ENCODE measurements around the gene MERTK. TPM values are rescaled to one million over a fixed set of nuclear protein-coding genes. Genes with fewer than 3 reads are reported as not detected.

MERTK gene
- total RNA-seq, 6 donors from 2014 or later: 15.5 to 141 (median 21.9) TPM

DNA sequence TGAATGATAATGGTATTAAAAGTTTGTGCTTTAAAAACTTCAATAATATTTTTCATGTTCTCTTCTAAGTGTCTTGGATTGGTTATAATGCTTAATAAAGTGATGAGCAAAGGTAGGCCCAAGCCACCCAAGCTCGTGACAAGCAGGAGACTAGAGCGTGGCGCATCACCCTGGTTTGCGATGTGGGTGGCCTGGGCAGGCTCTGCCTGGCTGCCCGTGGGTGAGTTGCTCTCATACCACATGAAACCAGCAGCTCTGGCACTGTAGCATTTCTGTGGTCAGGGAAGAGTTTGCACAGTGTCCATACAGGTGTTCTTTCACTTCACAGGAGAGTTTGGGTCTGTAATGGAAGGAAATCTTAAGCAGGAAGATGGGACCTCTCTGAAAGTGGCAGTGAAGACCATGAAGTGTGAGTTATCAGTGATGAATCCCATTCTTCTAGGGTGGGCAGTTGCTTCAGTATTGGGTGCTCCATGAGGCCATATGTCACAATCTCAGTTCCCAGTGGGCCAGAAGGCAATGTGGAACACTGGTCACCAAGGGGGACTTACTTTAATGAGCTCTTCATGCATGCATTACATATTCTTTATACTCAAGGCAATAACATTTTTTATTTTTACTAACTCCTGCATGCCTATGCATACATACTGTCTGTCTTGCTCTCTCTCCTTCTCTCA is 105.3 kb downstream of the MERTK start:
- Histone ChIP-seq H3K4me1 (peaks cover 0 to 5% (median 1%) of the 10 kb centered on the region in 4 donors), H3K9me3 (no peaks in the 10 kb centered on the region), H3K36me3 (peaks cover 0 to 14% (median 5%) of the 10 kb centered on the region in 4 donors), H3K27me3 (no peaks in the 10 kb centered on the region), H3K27ac (peak overlapping the region in 3 of 4 donors; percentile 11 to 28 (median 14)), H3K4me3 (no peak overlapping the region)
- 67 to 87% methylated on average over 5 of the region's 5 CpGs for WGBS, 2 donors
- TF ChIP-seq EP300 (IDR thresholded peaks at IDR 0.05) (no peak), POLR2A (IDR thresholded peaks at IDR 0.05) (no peak), POLR2AphosphoS5 (IDR thresholded peaks at IDR 0.05) (no peak)
- TF ChIP-seq, protein P1, sequence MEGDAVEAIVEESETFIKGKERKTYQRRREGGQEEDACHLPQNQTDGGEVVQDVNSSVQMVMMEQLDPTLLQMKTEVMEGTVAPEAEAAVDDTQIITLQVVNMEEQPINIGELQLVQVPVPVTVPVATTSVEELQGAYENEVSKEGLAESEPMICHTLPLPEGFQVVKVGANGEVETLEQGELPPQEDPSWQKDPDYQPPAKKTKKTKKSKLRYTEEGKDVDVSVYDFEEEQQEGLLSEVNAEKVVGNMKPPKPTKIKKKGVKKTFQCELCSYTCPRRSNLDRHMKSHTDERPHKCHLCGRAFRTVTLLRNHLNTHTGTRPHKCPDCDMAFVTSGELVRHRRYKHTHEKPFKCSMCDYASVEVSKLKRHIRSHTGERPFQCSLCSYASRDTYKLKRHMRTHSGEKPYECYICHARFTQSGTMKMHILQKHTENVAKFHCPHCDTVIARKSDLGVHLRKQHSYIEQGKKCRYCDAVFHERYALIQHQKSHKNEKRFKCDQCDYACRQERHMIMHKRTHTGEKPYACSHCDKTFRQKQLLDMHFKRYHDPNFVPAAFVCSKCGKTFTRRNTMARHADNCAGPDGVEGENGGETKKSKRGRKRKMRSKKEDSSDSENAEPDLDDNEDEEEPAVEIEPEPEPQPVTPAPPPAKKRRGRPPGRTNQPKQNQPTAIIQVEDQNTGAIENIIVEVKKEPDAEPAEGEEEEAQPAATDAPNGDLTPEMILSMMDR (IDR thresholded peaks at IDR 0.05): no peak
- DNase-seq (peak in 1 of 2 donors; percentile 28), ATAC-seq (ENCODE audit: low FRiP score in 2 of 2) (no peak)

DNA sequence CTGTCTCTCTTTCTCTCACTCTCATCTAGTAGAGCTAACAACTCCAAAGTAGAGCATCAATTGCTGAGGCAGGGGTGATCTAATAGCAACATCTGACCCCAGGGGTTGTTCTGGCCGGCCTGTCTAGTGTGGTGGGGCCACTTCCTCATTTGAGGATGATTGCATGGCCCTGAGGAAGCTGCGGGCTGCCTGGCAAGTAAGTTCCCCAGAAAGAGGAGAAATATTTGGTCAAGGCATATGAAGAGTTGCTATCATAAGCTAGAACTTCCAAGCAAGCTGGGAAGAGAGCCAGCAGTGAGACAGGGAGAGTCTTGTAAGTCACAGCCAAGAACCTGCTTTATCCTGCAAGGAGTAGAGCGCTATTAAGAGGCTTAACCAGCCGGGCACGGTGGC is 105.8 kb downstream of the MERTK start:
- 56 to 65% methylated on average over 5 of the region's 5 CpGs for WGBS, 2 donors
- Histone ChIP-seq H3K36me3 (peaks cover 0 to 19% (median 8%) of the 10 kb centered on the region in 4 donors), H3K9me3 (no peaks in the 10 kb centered on the region), H3K27ac (peak overlapping the region in 3 of 4 donors; percentile 20 to 60 (median 46)), H3K4me1 (peaks cover 0 to 5% (median 1%) of the 10 kb centered on the region in 4 donors), H3K27me3 (no peaks in the 10 kb centered on the region), H3K4me3 (no peak overlapping the region)
- TF ChIP-seq, protein P1 (IDR thresholded peaks at IDR 0.05): no peak
- TF ChIP-seq POLR2AphosphoS5 (IDR thresholded peaks at IDR 0.05) (peak; percentile 50 to 51), POLR2A (IDR thresholded peaks at IDR 0.05) (peak in 1 of 4 donors; percentile 17)
- peak in 1 of 2 donors; percentile 87 for DNase-seq
- ATAC-seq (ENCODE audit: low FRiP score in 2 of 2): peak; percentile 86 to 87

DNA sequence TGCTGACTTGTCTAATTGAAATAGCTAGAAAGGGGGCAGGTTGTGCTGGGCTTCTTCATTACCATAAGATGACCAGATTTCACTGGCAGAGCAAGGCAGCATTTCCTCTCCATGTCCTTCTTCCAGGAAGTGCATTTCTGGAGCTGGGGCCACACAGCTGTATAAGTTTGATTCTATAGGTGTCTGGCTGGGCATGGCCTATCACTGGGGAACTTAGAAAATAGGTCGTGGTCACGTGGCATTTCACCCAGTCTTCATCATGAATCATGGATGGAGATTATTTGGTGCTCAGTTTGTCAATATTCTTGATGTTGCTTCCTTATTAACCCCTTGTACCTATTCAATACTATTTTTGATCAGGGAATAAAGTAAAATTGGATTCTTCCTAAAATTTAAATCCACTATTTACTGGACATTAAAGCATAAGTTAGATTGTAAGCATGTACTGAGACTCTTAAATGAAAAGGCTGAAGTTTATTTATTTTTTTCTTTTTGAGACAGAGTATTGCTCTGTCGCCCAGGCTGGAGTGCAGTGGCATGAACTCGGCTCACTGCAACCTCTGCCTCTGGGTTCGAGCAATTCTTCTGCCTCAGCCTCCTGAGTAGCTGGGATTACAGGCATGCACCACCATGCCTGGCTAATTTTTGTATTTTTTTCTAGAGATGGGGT is 107.1 kb downstream of the MERTK start:
- 90 to 92% methylated on average over 5 of the region's 5 CpGs for WGBS, 2 donors
- DNase-seq (no peak), ATAC-seq (ENCODE audit: low FRiP score in 2 of 2) (no peak)
- Histone ChIP-seq H3K9me3 (no peaks in the 10 kb centered on the region), H3K27ac (peak overlapping the region in 3 of 4 donors; percentile 46 to 53 (median 51)), H3K4me3 (no peak overlapping the region), H3K36me3 (peaks cover 5 to 32% (median 16%) of the 10 kb centered on the region in 4 donors), H3K27me3 (no peaks in the 10 kb centered on the region), H3K4me1 (peaks cover 0 to 5% (median 1%) of the 10 kb centered on the region in 4 donors)
- TF ChIP-seq POLR2AphosphoS5 (IDR thresholded peaks at IDR 0.05): no peak
- no peak for TF ChIP-seq POLR2A (IDR thresholded peaks at IDR 0.05)
- no peak for TF ChIP-seq EP300 (IDR thresholded peaks at IDR 0.05)
- TF ChIP-seq, protein P1 (IDR thresholded peaks at IDR 0.05): no peak

DNA sequence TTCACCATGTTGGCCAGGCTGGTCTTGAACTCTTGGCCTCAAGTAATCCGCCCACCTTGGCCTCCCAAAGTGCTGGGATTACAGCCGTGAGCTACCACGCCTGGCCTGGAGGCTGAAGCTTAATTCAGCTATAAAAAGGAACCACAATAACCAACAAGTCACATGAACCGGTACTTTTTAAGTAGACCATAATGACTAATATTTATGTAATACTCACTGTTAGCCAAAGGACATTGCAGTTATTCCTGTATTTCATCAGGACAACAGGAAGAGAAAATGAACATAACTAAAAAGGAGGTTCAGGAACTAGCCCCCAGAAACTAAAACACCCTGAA is 107.6 kb downstream of the MERTK start:
- DNase-seq (no peak), ATAC-seq (ENCODE audit: low FRiP score in 2 of 2) (peak in 1 of 2 donors; percentile 41)
- peaks cover 0 to 4% (median 3%) of the 10 kb centered on the region in 4 donors for H3K4me1 ChIP-seq
- no peak for TF ChIP-seq POLR2A (IDR thresholded peaks at IDR 0.05)
- TF ChIP-seq EP300 (IDR thresholded peaks at IDR 0.05): no peak
- TF ChIP-seq, protein P1 (IDR thresholded peaks at IDR 0.05): no peak
- TF ChIP-seq POLR2AphosphoS5 (IDR thresholded peaks at IDR 0.05): peak in 1 of 2 donors; percentile 13
- H3K36me3 ChIP-seq: peaks cover 5 to 36% (median 18%) of the 10 kb centered on the region in 4 donors
- H3K9me3 ChIP-seq: no peaks in the 10 kb centered on the region
- no peak overlapping the region for H3K4me3 ChIP-seq
- H3K27ac ChIP-seq: peak overlapping the region in 3 of 4 donors; percentile 34 to 53 (median 51)
- WGBS, 2 donors: 70% methylated on average over 4 of the region's 4 CpGs
- H3K27me3 ChIP-seq: no peaks in the 10 kb centered on the region
